BE2C (cell line): ENCODE measurements around the gene FAM111A.

Source experiments
- DNase-seq: peaks from one replicate; pipeline ENCODE4 v3.0.0-alpha.2; 2020
- H3K27me3 ChIP-seq: fragments of 250-450 bp; sonication (Bioruptor Pico); 2 replicates; pipeline ENCODE4 v1.5.1; 2020; ENCODE audit warnings: mild to moderate bottlenecking
- H3K36me3 ChIP-seq: fragments of 250-450 bp; sonication (Bioruptor Pico); 2 replicates; pipeline ENCODE4 v1.5.1; 2020; ENCODE audit warnings: mild to moderate bottlenecking
- H3K4me1 ChIP-seq: fragments of 250-450 bp; sonication (Bioruptor Pico); 2 replicates; pipeline ENCODE4 v1.5.1; 2020
- H3K4me3 ChIP-seq: 2 replicates; pipeline ENCODE4 v1.5.1; 2011; ENCODE audit warnings: low read depth, low read length
- H3K9me3 ChIP-seq: fragments of 250-450 bp; sonication (Bioruptor Pico); 2 replicates; pipeline ENCODE4 v1.5.1; 2020
- TF ChIP-seq, protein P1 (sequence below): IDR thresholded peaks from 2 replicates; pipeline ENCODE4 v1.5.1; 2012; ENCODE audit warnings: mild to moderate bottlenecking, low read depth, low read length

Gene FAM111A

DNA sequence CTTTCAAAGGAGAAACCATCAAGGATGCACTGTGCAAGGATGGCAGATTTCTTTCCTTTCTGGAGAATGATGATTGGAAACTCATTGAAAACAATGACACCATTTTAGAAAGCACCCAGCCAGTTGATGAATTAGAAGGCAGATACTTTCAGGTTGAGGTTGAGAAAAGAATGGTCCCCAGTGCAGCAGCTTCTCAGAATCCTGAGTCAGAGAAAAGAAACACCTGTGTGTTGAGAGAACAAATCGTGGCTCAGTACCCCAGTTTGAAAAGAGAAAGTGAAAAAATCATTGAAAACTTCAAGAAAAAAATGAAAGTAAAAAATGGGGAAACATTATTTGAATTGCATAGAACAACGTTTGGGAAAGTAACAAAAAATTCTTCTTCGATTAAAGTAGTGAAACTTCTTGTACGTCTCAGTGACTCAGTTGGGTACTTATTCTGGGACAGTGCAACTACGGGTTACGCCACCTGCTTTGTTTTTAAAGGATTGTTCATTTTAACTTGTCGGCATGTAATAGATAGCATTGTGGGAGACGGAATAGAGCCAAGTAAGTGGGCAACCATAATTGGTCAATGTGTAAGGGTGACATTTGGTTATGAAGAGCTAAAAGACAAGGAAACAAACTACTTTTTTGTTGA lies 9.8 kb downstream of the FAM111A start:
- H3K4me1 ChIP-seq, result no peaks in the 10 kb centered on the region
- no peak for DNase-seq
- H3K36me3 ChIP-seq, result no peaks in the 10 kb centered on the region
- no peak overlapping the region for H3K4me3 ChIP-seq
- TF ChIP-seq, protein P1, sequence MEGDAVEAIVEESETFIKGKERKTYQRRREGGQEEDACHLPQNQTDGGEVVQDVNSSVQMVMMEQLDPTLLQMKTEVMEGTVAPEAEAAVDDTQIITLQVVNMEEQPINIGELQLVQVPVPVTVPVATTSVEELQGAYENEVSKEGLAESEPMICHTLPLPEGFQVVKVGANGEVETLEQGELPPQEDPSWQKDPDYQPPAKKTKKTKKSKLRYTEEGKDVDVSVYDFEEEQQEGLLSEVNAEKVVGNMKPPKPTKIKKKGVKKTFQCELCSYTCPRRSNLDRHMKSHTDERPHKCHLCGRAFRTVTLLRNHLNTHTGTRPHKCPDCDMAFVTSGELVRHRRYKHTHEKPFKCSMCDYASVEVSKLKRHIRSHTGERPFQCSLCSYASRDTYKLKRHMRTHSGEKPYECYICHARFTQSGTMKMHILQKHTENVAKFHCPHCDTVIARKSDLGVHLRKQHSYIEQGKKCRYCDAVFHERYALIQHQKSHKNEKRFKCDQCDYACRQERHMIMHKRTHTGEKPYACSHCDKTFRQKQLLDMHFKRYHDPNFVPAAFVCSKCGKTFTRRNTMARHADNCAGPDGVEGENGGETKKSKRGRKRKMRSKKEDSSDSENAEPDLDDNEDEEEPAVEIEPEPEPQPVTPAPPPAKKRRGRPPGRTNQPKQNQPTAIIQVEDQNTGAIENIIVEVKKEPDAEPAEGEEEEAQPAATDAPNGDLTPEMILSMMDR, result no peak
- no peaks in the 10 kb centered on the region for H3K27me3 ChIP-seq
- H3K9me3 ChIP-seq, result no peaks in the 10 kb centered on the region

DNA sequence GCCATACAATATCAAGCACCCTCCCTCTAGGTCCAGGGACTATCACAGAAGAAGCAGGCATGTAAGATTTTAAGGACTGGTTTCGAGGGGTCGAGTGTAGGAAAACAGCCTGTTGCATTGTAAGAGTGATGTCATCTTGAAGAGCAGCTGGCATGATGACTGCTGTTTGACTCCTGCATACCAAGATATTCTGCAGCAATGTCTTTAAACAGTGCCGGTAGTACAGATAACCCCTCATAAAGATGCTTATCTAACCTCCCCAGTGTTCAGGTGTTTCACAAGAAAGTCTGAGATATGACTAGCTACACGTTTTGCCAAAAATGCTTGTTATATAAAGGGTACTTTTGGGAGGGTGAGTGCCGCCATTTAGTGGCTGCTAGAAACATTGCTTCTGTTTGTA lies 12.0 kb downstream of the FAM111A start:
- Histone ChIP-seq H3K4me1 (no peaks in the 10 kb centered on the region), H3K4me3 (no peak overlapping the region), H3K9me3 (no peaks in the 10 kb centered on the region), H3K27me3 (no peaks in the 10 kb centered on the region), H3K36me3 (no peaks in the 10 kb centered on the region)
- TF ChIP-seq, protein P1, result no peak
- no peak for DNase-seq

DNA sequence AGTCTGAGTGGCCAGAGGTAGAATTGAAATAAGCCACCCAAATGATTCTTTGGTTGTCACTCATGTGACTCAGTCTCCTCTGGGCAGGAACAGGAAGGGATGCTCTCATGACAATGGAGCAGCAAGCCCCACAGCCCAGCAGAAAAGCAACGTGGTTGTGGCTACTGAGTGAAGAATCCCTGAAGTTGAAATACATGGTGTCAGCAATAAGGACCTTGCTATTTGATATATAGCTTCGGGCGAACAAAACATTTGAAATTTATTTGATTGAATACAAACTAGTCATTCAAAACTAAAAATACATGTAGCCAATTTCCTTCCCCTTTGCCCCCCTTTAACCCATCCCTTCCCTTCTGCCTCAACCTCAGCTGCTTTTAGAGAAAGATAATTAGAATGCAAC lies 14.8 kb downstream of the FAM111A start:
- TF ChIP-seq, protein P1, result no peak
- H3K4me3 ChIP-seq, result no peak overlapping the region
- no peaks in the 10 kb centered on the region for H3K27me3 ChIP-seq
- H3K36me3 ChIP-seq, result no peaks in the 10 kb centered on the region
- DNase-seq, result no peak
- H3K4me1 ChIP-seq, result no peaks in the 10 kb centered on the region
- H3K9me3 ChIP-seq, result no peaks in the 10 kb centered on the region

DNA sequence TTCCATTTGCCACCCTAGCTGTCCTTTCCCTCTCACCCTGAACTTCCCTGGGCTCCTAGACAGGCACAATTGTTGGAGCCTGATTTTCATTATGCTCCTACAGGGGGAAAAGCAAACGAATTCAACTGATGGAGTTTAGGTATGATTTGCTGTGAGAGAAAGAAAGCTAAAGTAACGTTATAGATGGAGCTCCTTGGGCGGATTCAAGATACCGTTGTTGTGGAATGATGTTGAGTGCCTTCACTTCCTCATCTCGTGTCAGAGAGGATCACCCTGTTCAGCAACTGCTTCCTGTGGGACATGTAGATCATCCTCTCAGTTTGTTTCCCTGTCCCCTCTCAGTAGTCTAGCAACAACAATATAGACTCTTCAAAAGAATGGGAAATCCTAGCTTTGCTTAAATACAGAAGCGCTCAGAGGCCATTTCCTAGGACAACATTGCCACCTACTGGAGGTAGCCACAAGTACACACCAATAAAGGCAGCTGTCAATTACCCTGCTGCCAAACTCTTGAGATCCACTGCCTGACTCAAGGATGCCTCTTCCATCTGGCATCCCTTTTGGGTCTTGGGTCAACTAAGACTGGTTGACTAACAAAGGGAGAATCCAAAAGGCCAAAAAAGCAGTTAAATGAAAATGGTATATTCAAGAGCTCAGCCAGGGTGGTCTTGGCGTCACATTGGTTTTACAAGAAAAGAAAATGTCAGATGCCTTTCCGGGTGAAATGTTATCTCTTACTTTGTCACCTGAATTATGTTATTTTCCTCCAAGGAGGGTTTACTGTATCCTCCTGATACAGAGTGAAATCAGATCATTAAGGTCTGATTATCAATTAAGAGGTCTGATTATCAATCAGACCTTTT lies 15.8 kb downstream of the FAM111A start:
- Histone ChIP-seq H3K4me3 (no peak overlapping the region), H3K9me3 (no peaks in the 10 kb centered on the region), H3K36me3 (no peaks in the 10 kb centered on the region), H3K4me1 (no peaks in the 10 kb centered on the region), H3K27me3 (no peaks in the 10 kb centered on the region)
- TF ChIP-seq, protein P1, result peak; percentile 66
- DNase-seq, result no peak

DNA sequence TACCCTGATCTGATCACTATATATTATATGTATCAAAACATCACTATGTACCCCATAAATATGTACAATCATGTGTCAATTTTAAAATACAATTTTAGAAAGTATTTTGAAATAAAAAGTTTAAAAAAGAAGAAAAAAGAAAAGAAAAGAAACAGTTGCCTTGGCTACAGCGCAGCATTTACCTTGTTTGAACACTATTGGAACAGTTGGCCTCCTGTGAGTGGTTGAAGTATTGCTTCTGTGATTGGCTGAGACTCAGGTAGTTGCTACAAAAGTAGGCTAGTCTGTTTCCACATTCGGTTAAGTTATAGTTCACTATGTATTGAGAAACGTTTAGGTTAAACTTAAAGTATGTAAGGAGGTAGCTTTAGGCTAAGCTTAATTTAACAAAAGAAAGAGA lies 21.4 kb downstream of the FAM111A start:
- H3K36me3 ChIP-seq, result no peaks in the 10 kb centered on the region
- DNase-seq, result no peak

More for the DNA sequence above, 21.4 kb downstream of the FAM111A start:
- H3K27me3 ChIP-seq, result no peaks in the 10 kb centered on the region
- H3K4me3 ChIP-seq, result no peak overlapping the region
- TF ChIP-seq, protein P1, result no peak
- H3K9me3 ChIP-seq, result no peaks in the 10 kb centered on the region
- H3K4me1 ChIP-seq, result no peaks in the 10 kb centered on the region
